Duodenal mucosa (tissue), 2 donors: ENCODE measurements around the gene COL20A1.
"Not testable (repeated sequence)": the region's sequence is repeated elsewhere in the genome, so short reads cannot be mapped to it uniquely, and the experiment has no call there.

Source experiments
- H3K27ac ChIP-seq: one replicate; pipeline ENCODE4 v1.7.0; 2013; ENCODE audit warnings: low read depth, low read length
- H3K27me3 ChIP-seq, 2 donors: one replicate each; pipeline ENCODE4 v1.7.0; 2013; ENCODE audit warnings: low read length in 2 of 2, control low read depth in 1 of 2; ENCODE audit not compliant: insufficient read depth in 2 of 2, control insufficient read depth in 1 of 2
- H3K36me3 ChIP-seq, 2 donors: one replicate each; pipeline ENCODE4 v1.7.0; 2013; ENCODE audit warnings: low read length in 2 of 2, control low read depth in 1 of 2; ENCODE audit not compliant: insufficient read depth in 2 of 2, control insufficient read depth in 1 of 2
- H3K4me1 ChIP-seq, 2 donors: one replicate each; pipeline ENCODE4 v1.7.0; 2013; ENCODE audit warnings: low read length in 2 of 2, control low read depth in 1 of 2; ENCODE audit not compliant: insufficient read depth in 2 of 2, control insufficient read depth in 1 of 2
- H3K4me3 ChIP-seq, 2 donors: one replicate each; pipeline ENCODE4 v1.7.0; 2013; ENCODE audit warnings: low read length in 2 of 2, low read depth in 1 of 2
- H3K9ac ChIP-seq, 2 donors: one replicate each; pipeline ENCODE4 v1.7.0; 2013; ENCODE audit warnings: low read length in 2 of 2, low read depth in 1 of 2
- H3K9me3 ChIP-seq, 2 donors: one replicate each; pipeline ENCODE4 v1.7.0; 2013; ENCODE audit warnings: low read length in 2 of 2, control low read depth in 1 of 2; ENCODE audit not compliant: control insufficient read depth in 1 of 2

COL20A1 gene

GRCh38 chr20:63378626-63379025 lies 85.6 kb downstream of the COL20A1 start:
- Histone ChIP-seq H3K4me1 (no peaks in the 10 kb centered on the region), H3K27me3 (peaks cover 3 to 24% of the 10 kb centered on the region in 2 donors), H3K27ac (no peak overlapping the region), H3K9me3 (no peaks in the 10 kb centered on the region), H3K4me3 (no peak overlapping the region), H3K9ac (no peak overlapping the region), H3K36me3 (no peaks in the 10 kb centered on the region)

- no peaks in the 10 kb centered on the region for H3K4me1 ChIP-seq
- H3K27me3 ChIP-seq, result peaks cover 3 to 24% of the 10 kb centered on the region in 2 donors
- H3K36me3 ChIP-seq, result no peaks in the 10 kb centered on the region
- no peak overlapping the region for H3K9ac ChIP-seq
- no peak overlapping the region for H3K27ac ChIP-seq
- no peak overlapping the region for H3K4me3 ChIP-seq
- no peaks in the 10 kb centered on the region for H3K9me3 ChIP-seq
Measured at GRCh38 chr20:63379296-63379695, 86.3 kb downstream of the COL20A1 start.

- H3K4me1 ChIP-seq, H3K9me3 ChIP-seq, H3K4me3 ChIP-seq, H3K9ac ChIP-seq, H3K36me3 ChIP-seq, H3K27ac ChIP-seq: not testable (repeated sequence)
- peaks cover under 1 to 21% of the 10 kb centered on the region in 2 donors for H3K27me3 ChIP-seq
Measured at GRCh38 chr20:63379872-63380271, 86.9 kb downstream of the COL20A1 start.

- Histone ChIP-seq H3K4me3 (no peak overlapping the region), H3K27me3 (peaks cover 0 to 21% of the 10 kb centered on the region in 2 donors), H3K9ac (no peak overlapping the region), H3K27ac (no peak overlapping the region), H3K36me3 (no peaks in the 10 kb centered on the region), H3K4me1 (no peaks in the 10 kb centered on the region), H3K9me3 (peaks cover 0 to 1% of the 10 kb centered on the region in 2 donors)
Measured at GRCh38 chr20:63380346-63380870, 87.4 kb downstream of the COL20A1 start.

GRCh38 chr20:63381781-63382431 lies 88.9 kb downstream of the COL20A1 start:
- no peak overlapping the region for H3K27ac ChIP-seq
- peaks cover 0 to 21% of the 10 kb centered on the region in 2 donors for H3K27me3 ChIP-seq
- H3K9me3 ChIP-seq, result peaks cover 12% of the 10 kb centered on the region in 2 donors
- H3K9ac ChIP-seq, result no peak overlapping the region
- H3K4me3 ChIP-seq, result no peak overlapping the region
- no peaks in the 10 kb centered on the region for H3K4me1 ChIP-seq
- no peaks in the 10 kb centered on the region for H3K36me3 ChIP-seq

- no peaks in the 10 kb centered on the region for H3K4me1 ChIP-seq
- no peak overlapping the region for H3K27ac ChIP-seq
- H3K36me3 ChIP-seq, result no peaks in the 10 kb centered on the region
- H3K9me3 ChIP-seq, result peaks cover 18% of the 10 kb centered on the region in 2 donors
- peaks cover 0 to 17% of the 10 kb centered on the region in 2 donors for H3K27me3 ChIP-seq
- no peak overlapping the region for H3K4me3 ChIP-seq
- no peak overlapping the region for H3K9ac ChIP-seq
Measured at GRCh38 chr20:63382551-63383300, 89.7 kb downstream of the COL20A1 start.

GRCh38 chr20:63383556-63383955 lies 90.6 kb downstream of the COL20A1 start:
- Histone ChIP-seq H3K36me3 (no peaks in the 10 kb centered on the region), H3K27ac (no peak overlapping the region), H3K27me3 (peaks cover 0 to 17% of the 10 kb centered on the region in 2 donors), H3K9ac (no peak overlapping the region), H3K4me1 (no peaks in the 10 kb centered on the region), H3K9me3 (peaks cover 21% of the 10 kb centered on the region in 2 donors), H3K4me3 (no peak overlapping the region)

GRCh38 chr20:63384336-63384735 lies 91.3 kb downstream of the COL20A1 start:
- Histone ChIP-seq H3K4me1 (no peaks in the 10 kb centered on the region), H3K4me3 (no peak overlapping the region), H3K9ac (no peak overlapping the region), H3K27me3 (peaks cover 0 to 14% of the 10 kb centered on the region in 2 donors), H3K27ac (no peak overlapping the region), H3K36me3 (no peaks in the 10 kb centered on the region), H3K9me3 (peaks cover 21% of the 10 kb centered on the region in 2 donors)
